ENCODE results near the gene CRYBG3.
"Not testable (repeated sequence)": the region's sequence is repeated elsewhere in the genome, so short reads cannot be mapped to it uniquely, and the experiment has no call there.

The CRYBG3 gene

GRCh38 chr3:97821287-97821773 lies 481 bp upstream of the CRYBG3 start:
- peaks cover 0 to 13% of the 10 kb centered on the region in 2 donors for H3K4me1 ChIP-seq (ENCODE audit: control insufficient read depth in 1 of 2, insufficient read depth in 2 of 2, low read length in 2 of 2)
- peak overlapping the region; percentile 76 for H3K27ac ChIP-seq (ENCODE audit: low read length)
- H3K27me3 ChIP-seq (ENCODE audit: low read depth, low read length): no peaks in the 10 kb centered on the region
- no peaks in the 10 kb centered on the region for H3K36me3 ChIP-seq (ENCODE audit: control insufficient read depth in 1 of 2, insufficient read depth in 2 of 2, low read length in 2 of 2)
- peak overlapping the region; percentile 84 to 87 for H3K4me3 ChIP-seq (ENCODE audit: low read depth in 1 of 2, low read length in 2 of 2)
- H3K9me3 ChIP-seq (ENCODE audit: control insufficient read depth in 1 of 2, low read length in 2 of 2): no peaks in the 10 kb centered on the region

- Histone ChIP-seq H3K4me1 (ENCODE audit: control insufficient read depth in 1 of 2, insufficient read depth in 2 of 2, low read length in 2 of 2) (peaks cover 0 to 13% of the 10 kb centered on the region in 2 donors), H3K4me3 (ENCODE audit: low read depth in 1 of 2, low read length in 2 of 2) (peak overlapping the region; percentile 84 to 87), H3K27me3 (ENCODE audit: low read depth, low read length) (no peaks in the 10 kb centered on the region), H3K36me3 (ENCODE audit: control insufficient read depth in 1 of 2, insufficient read depth in 2 of 2, low read length in 2 of 2) (no peaks in the 10 kb centered on the region), H3K9me3 (ENCODE audit: control insufficient read depth in 1 of 2, low read length in 2 of 2) (no peaks in the 10 kb centered on the region), H3K27ac (ENCODE audit: low read length) (peak overlapping the region; percentile 76)
These were observed 556 bp downstream of the CRYBG3 start for GRCh38 chr3:97822359-97822775.

- Histone ChIP-seq H3K4me1 (ENCODE audit: control insufficient read depth in 1 of 2, insufficient read depth in 2 of 2, low read length in 2 of 2) (peaks cover 0 to 13% of the 10 kb centered on the region in 2 donors), H3K4me3 (ENCODE audit: low read depth in 1 of 2, low read length in 2 of 2) (peak overlapping the region; percentile 84 to 87), H3K27me3 (ENCODE audit: low read depth, low read length) (no peaks in the 10 kb centered on the region), H3K9me3 (ENCODE audit: control insufficient read depth in 1 of 2, low read length in 2 of 2) (no peaks in the 10 kb centered on the region), H3K27ac (ENCODE audit: low read length) (peak overlapping the region; percentile 0), H3K36me3 (ENCODE audit: control insufficient read depth in 1 of 2, insufficient read depth in 2 of 2, low read length in 2 of 2) (no peaks in the 10 kb centered on the region)
These were observed 1.5 kb downstream of the CRYBG3 start for GRCh38 chr3:97823046-97824004.

- Histone ChIP-seq H3K9me3 (ENCODE audit: control insufficient read depth in 1 of 2, low read length in 2 of 2) (no peaks in the 10 kb centered on the region), H3K4me1 (ENCODE audit: control insufficient read depth in 1 of 2, insufficient read depth in 2 of 2, low read length in 2 of 2) (peaks cover 0 to 13% of the 10 kb centered on the region in 2 donors), H3K4me3 (ENCODE audit: low read depth in 1 of 2, low read length in 2 of 2) (peak overlapping the region in 1 of 2 donors; percentile 37), H3K27me3 (ENCODE audit: low read depth, low read length) (no peaks in the 10 kb centered on the region), H3K36me3 (ENCODE audit: control insufficient read depth in 1 of 2, insufficient read depth in 2 of 2, low read length in 2 of 2) (no peaks in the 10 kb centered on the region), H3K27ac (ENCODE audit: low read length) (no peak overlapping the region)
These were observed 3.3 kb downstream of the CRYBG3 start for GRCh38 chr3:97825101-97825500.

GRCh38 chr3:97827741-97828471 lies 6.1 kb downstream of the CRYBG3 start:
- no peaks in the 10 kb centered on the region for H3K27me3 ChIP-seq (ENCODE audit: low read depth, low read length)
- no peaks in the 10 kb centered on the region for H3K9me3 ChIP-seq (ENCODE audit: control insufficient read depth in 1 of 2, low read length in 2 of 2)
- peaks cover 0 to 13% of the 10 kb centered on the region in 2 donors for H3K4me1 ChIP-seq (ENCODE audit: control insufficient read depth in 1 of 2, insufficient read depth in 2 of 2, low read length in 2 of 2)
- H3K4me3 ChIP-seq (ENCODE audit: low read depth in 1 of 2, low read length in 2 of 2): no peak overlapping the region
- no peak overlapping the region for H3K27ac ChIP-seq (ENCODE audit: low read length)
- no peaks in the 10 kb centered on the region for H3K36me3 ChIP-seq (ENCODE audit: control insufficient read depth in 1 of 2, insufficient read depth in 2 of 2, low read length in 2 of 2)

GRCh38 chr3:97829198-97829597 lies 7.4 kb downstream of the CRYBG3 start:
- Histone ChIP-seq H3K9me3 (ENCODE audit: control insufficient read depth in 1 of 2, low read length in 2 of 2) (no peaks in the 10 kb centered on the region), H3K4me1 (ENCODE audit: control insufficient read depth in 1 of 2, insufficient read depth in 2 of 2, low read length in 2 of 2) (peaks cover 0 to 5% of the 10 kb centered on the region in 2 donors), H3K27me3 (ENCODE audit: low read depth, low read length) (no peaks in the 10 kb centered on the region), H3K27ac (ENCODE audit: low read length) (no peak overlapping the region), H3K4me3 (ENCODE audit: low read depth in 1 of 2, low read length in 2 of 2) (no peak overlapping the region), H3K36me3 (ENCODE audit: control insufficient read depth in 1 of 2, insufficient read depth in 2 of 2, low read length in 2 of 2) (no peaks in the 10 kb centered on the region)

- Histone ChIP-seq H3K4me3 (ENCODE audit: low read depth in 1 of 2, low read length in 2 of 2) (no peak overlapping the region), H3K27ac (ENCODE audit: low read length) (no peak overlapping the region), H3K36me3 (ENCODE audit: control insufficient read depth in 1 of 2, insufficient read depth in 2 of 2, low read length in 2 of 2) (no peaks in the 10 kb centered on the region), H3K4me1 (ENCODE audit: control insufficient read depth in 1 of 2, insufficient read depth in 2 of 2, low read length in 2 of 2) (no peaks in the 10 kb centered on the region), H3K27me3 (ENCODE audit: low read depth, low read length) (no peaks in the 10 kb centered on the region), H3K9me3 (ENCODE audit: control insufficient read depth in 1 of 2, low read length in 2 of 2) (no peaks in the 10 kb centered on the region)
These were observed 8.8 kb downstream of the CRYBG3 start for GRCh38 chr3:97830638-97831037.

GRCh38 chr3:97831140-97831539 lies 9.3 kb downstream of the CRYBG3 start:
- no peaks in the 10 kb centered on the region for H3K27me3 ChIP-seq (ENCODE audit: low read depth, low read length)
- H3K9me3 ChIP-seq (ENCODE audit: control insufficient read depth in 1 of 2, low read length in 2 of 2): no peaks in the 10 kb centered on the region
- H3K27ac ChIP-seq (ENCODE audit: low read length): no peak overlapping the region
- no peaks in the 10 kb centered on the region for H3K36me3 ChIP-seq (ENCODE audit: control insufficient read depth in 1 of 2, insufficient read depth in 2 of 2, low read length in 2 of 2)
- H3K4me1 ChIP-seq (ENCODE audit: control insufficient read depth in 1 of 2, insufficient read depth in 2 of 2, low read length in 2 of 2): no peaks in the 10 kb centered on the region
- H3K4me3 ChIP-seq (ENCODE audit: low read depth in 1 of 2, low read length in 2 of 2): no peak overlapping the region

- H3K27ac ChIP-seq (ENCODE audit: low read length); H3K27me3 ChIP-seq (ENCODE audit: low read depth, low read length); H3K4me1 ChIP-seq (ENCODE audit: control insufficient read depth in 1 of 2, insufficient read depth in 2 of 2, low read length in 2 of 2): not testable (repeated sequence)
These were observed 11.4 kb downstream of the CRYBG3 start for GRCh38 chr3:97833184-97833583.

GRCh38 chr3:97835761-97836160 lies 13.9 kb downstream of the CRYBG3 start:
- Histone ChIP-seq H3K4me3 (ENCODE audit: low read depth in 1 of 2, low read length in 2 of 2) (no peak overlapping the region), H3K9me3 (ENCODE audit: control insufficient read depth in 1 of 2, low read length in 2 of 2) (no peaks in the 10 kb centered on the region), H3K36me3 (ENCODE audit: control insufficient read depth in 1 of 2, insufficient read depth in 2 of 2, low read length in 2 of 2) (no peaks in the 10 kb centered on the region), H3K4me1 (ENCODE audit: control insufficient read depth in 1 of 2, insufficient read depth in 2 of 2, low read length in 2 of 2) (peaks cover 0 to 4% of the 10 kb centered on the region in 2 donors), H3K27me3 (ENCODE audit: low read depth, low read length) (no peaks in the 10 kb centered on the region), H3K27ac (ENCODE audit: low read length) (no peak overlapping the region)

More at GRCh38 chr3:97833184-97833583, 11.4 kb downstream of the CRYBG3 start:
- H3K36me3 ChIP-seq (ENCODE audit: control insufficient read depth in 1 of 2, insufficient read depth in 2 of 2, low read length in 2 of 2); H3K9me3 ChIP-seq (ENCODE audit: control insufficient read depth in 1 of 2, low read length in 2 of 2); H3K4me3 ChIP-seq (ENCODE audit: low read depth in 1 of 2, low read length in 2 of 2): not testable (repeated sequence)

- Histone ChIP-seq H3K27me3 (ENCODE audit: low read depth, low read length) (no peaks in the 10 kb centered on the region), H3K36me3 (ENCODE audit: control insufficient read depth in 1 of 2, insufficient read depth in 2 of 2, low read length in 2 of 2) (no peaks in the 10 kb centered on the region), H3K4me3 (ENCODE audit: low read depth in 1 of 2, low read length in 2 of 2) (no peak overlapping the region), H3K9me3 (ENCODE audit: control insufficient read depth in 1 of 2, low read length in 2 of 2) (no peaks in the 10 kb centered on the region), H3K4me1 (ENCODE audit: control insufficient read depth in 1 of 2, insufficient read depth in 2 of 2, low read length in 2 of 2) (peaks cover 0 to 10% of the 10 kb centered on the region in 2 donors), H3K27ac (ENCODE audit: low read length) (no peak overlapping the region)
These were observed 16.6 kb downstream of the CRYBG3 start for GRCh38 chr3:97838393-97838792.
